ENCODE data around the gene SYT15B.
"Not testable (repeated sequence)": the region's sequence is repeated elsewhere in the genome, so short reads cannot be mapped to it uniquely, and the experiment has no call there.

Gene SYT15B

GRCh38 chr10:47725740-47726139 is 37.7 kb downstream of the SYT15B start:
- not testable (repeated sequence) for DNase-seq (ENCODE audit: low read depth)

GRCh38 chr10:47725047-47725446 is 38.3 kb downstream of the SYT15B start:
- not testable (repeated sequence) for DNase-seq (ENCODE audit: low read depth)

- not testable (repeated sequence) for DNase-seq (ENCODE audit: low read depth)
These were observed 39.3 kb downstream of the SYT15B start for GRCh38 chr10:47724119-47724518.

GRCh38 chr10:47723362-47723761 is 40.0 kb downstream of the SYT15B start:
- not testable (repeated sequence) for DNase-seq (ENCODE audit: low read depth)

GRCh38 chr10:47717011-47717769 is 46.2 kb downstream of the SYT15B start:
- DNase-seq (ENCODE audit: low read depth): not testable (repeated sequence)
